H1 (cell line): ENCODE data around the gene SRRM3. TPM values are rescaled to one million over a fixed set of nuclear protein-coding genes. Genes with fewer than 3 reads are reported as not detected.

ENCODE experiments used
- CTCF ChIA-PET: fragments of 300-600 bp; sonication (Branson Sonifier 250); formaldehyde crosslinking; loops from one replicate; lab custom pipeline; 2021; ENCODE audit not compliant: partially characterized antibody; lab: Charles Lee
- POLR2A ChIA-PET: fragments of 300-600 bp; sonication (Branson Sonifier 250); formaldehyde crosslinking; loops from one replicate; lab custom pipeline; 2021; ENCODE audit warnings: inconsistent platforms; ENCODE audit not compliant: partially characterized antibody; lab: Charles Lee
- DNase-seq, 2 experiments: peaks; one replicate each; pipeline versions ENCODE4 v3.0.0 to v3.0.0-alpha.2; 2010 to 2022; ENCODE audit warnings: low spot score in 2 of 2, low read depth in 1 of 2, mixed read lengths in 1 of 2
- FAIRE-seq: peaks from 2 replicates; lab custom pipeline; 2011; peaks lifted over from hg19 to GRCh38; lab: Jason Lieb, UNC
- H2AFZ ChIP-seq: 2 replicates; pipeline ENCODE4 v1.8.1; 2012; ENCODE audit warnings: low read length, inconsistent platforms
- H2AK5ac ChIP-seq: 2 replicates; pipeline ENCODE4 v1.6.1; 2013; ENCODE audit warnings: low read depth, low read length
- H2BK120ac ChIP-seq: replicated peaks from 2 replicates; pipeline ENCODE3; 2013; ENCODE audit warnings: low read depth, low read length, inconsistent platforms
- H2BK12ac ChIP-seq: 2 replicates; pipeline ENCODE4 v1.6.1; 2013; ENCODE audit warnings: low read depth, low read length
- H2BK15ac ChIP-seq: 2 replicates; pipeline ENCODE4 v1.6.1; 2013; ENCODE audit warnings: low read length
- H2BK20ac ChIP-seq: 2 replicates; pipeline ENCODE4 v1.6.1; 2013; ENCODE audit warnings: low read length
- H2BK5ac ChIP-seq: 2 replicates; pipeline ENCODE4 v1.6.1; 2013; ENCODE audit warnings: low read depth, low read length
- H3K14ac ChIP-seq: 2 replicates; pipeline ENCODE4 v1.6.1; 2013; ENCODE audit warnings: inconsistent platforms; ENCODE audit not compliant: insufficient read length
- H3K18ac ChIP-seq: 2 replicates; pipeline ENCODE4 v1.6.1; 2013; ENCODE audit warnings: low read length; ENCODE audit errors: extremely low read depth
- H3K23ac ChIP-seq: 2 replicates; pipeline ENCODE4 v1.6.1; 2013; ENCODE audit warnings: inconsistent platforms; ENCODE audit not compliant: insufficient read length
- H3K23me2 ChIP-seq: 2 replicates; pipeline ENCODE4 v1.6.1; 2013; ENCODE audit warnings: low read depth, low read length
- H3K27ac ChIP-seq: 2 replicates; pipeline ENCODE4 v1.6.1; 2011; ENCODE audit warnings: low read depth, low read length, inconsistent platforms
- H3K27me3 ChIP-seq, 4 experiments: replicated peaks in 1 of 4; 1 replicate in 1 of 4; 2 replicates in 3 of 4; pipeline versions ENCODE4 v1.6.1 to v1.8.1; 2011 to 2013; ENCODE audit warnings: low read length in 3 of 4, mild to moderate bottlenecking in 3 of 4, inconsistent platforms in 2 of 4, mixed read lengths in 2 of 4, moderate library complexity in 1 of 4; ENCODE audit not compliant: control insufficient read depth in 3 of 4, insufficient read depth in 3 of 4; ENCODE audit errors: extremely low read depth in 1 of 4
- H3K36me3 ChIP-seq, 4 experiments: 2 replicates each; pipeline versions ENCODE4 v1.6.1 to v1.8.1; 2011 to 2013; ENCODE audit warnings: mild to moderate bottlenecking in 4 of 4, low read length in 3 of 4, moderate library complexity in 2 of 4, control low read depth in 1 of 4, inconsistent platforms in 1 of 4; ENCODE audit not compliant: insufficient read depth in 4 of 4, control insufficient read depth in 2 of 4
- H3K4ac ChIP-seq: replicated peaks from 2 replicates; pipeline ENCODE3; 2013; ENCODE audit warnings: low read length, low read depth, mixed read lengths, inconsistent platforms; ENCODE audit not compliant: insufficient read length
- H3K4me1 ChIP-seq, 4 experiments: replicated peaks in 1 of 4; 1 replicate in 1 of 4; 2 replicates in 3 of 4; pipeline versions ENCODE4 v1.6.1 to v1.8.1; 2011 to 2013; ENCODE audit warnings: low read length in 3 of 4, inconsistent platforms in 2 of 4, mixed read lengths in 1 of 4; ENCODE audit not compliant: insufficient read depth in 4 of 4, control insufficient read depth in 3 of 4
- H3K4me2 ChIP-seq, 2 experiments: 2 replicates each; pipeline versions ENCODE4 v1.6.1 to v1.8.1; 2011 to 2013; ENCODE audit warnings: low read depth in 2 of 2, low read length in 2 of 2, control low read depth in 1 of 2, inconsistent platforms in 1 of 2, mild to moderate bottlenecking in 1 of 2; ENCODE audit not compliant: insufficient read depth in 1 of 2
- H3K4me3 ChIP-seq, 4 experiments: fragments of 200-600, 300-600 bp in 1 of 4; sonication (generic), shearing (Covaris generic), sonication (Bioruptor Twin) in 1 of 4; 2 replicates each; pipeline versions ENCODE4 v1.5.1 to v1.8.1; 2011 to 2016; ENCODE audit warnings: low read length in 4 of 4, low read depth in 3 of 4, control low read depth in 2 of 4, inconsistent platforms in 2 of 4, mild to moderate bottlenecking in 2 of 4, mixed read lengths in 1 of 4, moderate library complexity in 1 of 4; ENCODE audit not compliant: insufficient read depth in 2 of 4; ENCODE audit errors: extremely low read depth in 1 of 4
- H3K56ac ChIP-seq: replicated peaks from 2 replicates; pipeline ENCODE3; 2013; ENCODE audit warnings: low read depth, mild to moderate bottlenecking, mixed read lengths, low read length, inconsistent platforms; ENCODE audit not compliant: insufficient read length
- H3K79me1 ChIP-seq: 2 replicates; pipeline ENCODE4 v1.6.1; 2013; ENCODE audit warnings: low read depth, low read length, control low read depth
- H3K79me2 ChIP-seq, 2 experiments: 2 replicates each; pipeline versions ENCODE4 v1.6.1 to v1.8.1; 2012 to 2013; ENCODE audit warnings: low read length in 2 of 2, mild to moderate bottlenecking in 2 of 2, inconsistent platforms in 1 of 2; ENCODE audit not compliant: insufficient read depth in 2 of 2, control insufficient read depth in 1 of 2
- H3K9ac ChIP-seq, 4 experiments: replicated peaks in 1 of 4; 1 replicate in 1 of 4; 2 replicates in 3 of 4; pipeline versions ENCODE4 v1.6.1 to v1.8.1; 2011 to 2013; ENCODE audit warnings: low read depth in 3 of 4, low read length in 3 of 4, control low read depth in 2 of 4, mild to moderate bottlenecking in 2 of 4, moderate library complexity in 2 of 4, inconsistent platforms in 1 of 4; ENCODE audit errors: extremely low read depth in 1 of 4
- H3K9me3 ChIP-seq, 2 experiments: 2 replicates each; pipeline versions ENCODE4 v1.6.1 to v1.8.1; 2012 to 2013; ENCODE audit warnings: mild to moderate bottlenecking in 2 of 2, moderate library complexity in 2 of 2, control low read depth in 1 of 2, inconsistent platforms in 1 of 2, low read depth in 1 of 2, low read length in 1 of 2, mixed read lengths in 1 of 2; ENCODE audit not compliant: insufficient read depth in 2 of 2
- H4K20me1 ChIP-seq, 2 experiments: replicated peaks in 1 of 2; 2 replicates each; pipeline versions ENCODE3 to v1.8.1; 2011 to 2013; ENCODE audit warnings: inconsistent platforms in 2 of 2, low read length in 2 of 2, mild to moderate bottlenecking in 1 of 2; ENCODE audit not compliant: insufficient read depth in 2 of 2, control insufficient read depth in 1 of 2
- H4K5ac ChIP-seq: 2 replicates; pipeline ENCODE4 v1.6.1; 2013; ENCODE audit warnings: low read length, low read depth, mixed read lengths, inconsistent platforms; ENCODE audit not compliant: insufficient read length
- H4K8ac ChIP-seq: 2 replicates; pipeline ENCODE4 v1.8.0; 2013; ENCODE audit warnings: mild to moderate bottlenecking, moderate library complexity, low read length, inconsistent platforms; ENCODE audit not compliant: insufficient read depth; ENCODE audit errors: extremely low read depth
- H4K91ac ChIP-seq: replicated peaks from 2 replicates; pipeline ENCODE3; 2013; ENCODE audit warnings: low read length, mixed read lengths, inconsistent platforms; ENCODE audit not compliant: insufficient read length
- HDAC2 ChIP-seq, 2 experiments: fragments of 300-600 bp in 1 of 2; sonication (generic) in 1 of 2; IDR thresholded peaks; 2 replicates each; pipeline ENCODE4 v1.6.1; 2011 to 2012; ENCODE audit warnings: low read depth in 2 of 2, low read length in 2 of 2, mild to moderate bottlenecking in 2 of 2, moderate library complexity in 2 of 2, borderline replicate concordance in 1 of 2, inconsistent platforms in 1 of 2
- JUN ChIP-seq: IDR thresholded peaks from 2 replicates; pipeline ENCODE4 v1.6.1; 2011; ENCODE audit warnings: low read depth, mild to moderate bottlenecking, improper control_type of control experiment, low read length
- KDM4A ChIP-seq: IDR thresholded peaks from one replicate; pipeline ENCODE4 v1.7.1; 2012; ENCODE audit warnings: low read depth, mild to moderate bottlenecking, moderate library complexity, low read length, inconsistent platforms; ENCODE audit not compliant: severe bottlenecking
- MAFK ChIP-seq: IDR thresholded peaks from 2 replicates; pipeline ENCODE4 v1.6.1; 2012; ENCODE audit warnings: low read depth, mild to moderate bottlenecking, improper control_type of control experiment, low read length
- NANOG ChIP-seq: IDR thresholded peaks from 2 replicates; pipeline ENCODE4 v1.6.1; 2011; ENCODE audit warnings: low read length, low read depth, mild to moderate bottlenecking, inconsistent platforms; ENCODE audit not compliant: insufficient read depth, poor library complexity, severe bottlenecking
- NRF1 ChIP-seq: IDR thresholded peaks from 2 replicates; pipeline ENCODE4 v1.6.1; 2011; ENCODE audit warnings: mild to moderate bottlenecking, low read depth, low read length, improper control_type of control experiment
- PHF8 ChIP-seq: fragments of 200-600 bp; sonication (generic); conservative IDR thresholded peaks from 2 replicates; pipeline ENCODE4 v1.7.1; 2012; ENCODE audit warnings: low read depth, mild to moderate bottlenecking, inconsistent platforms, low read length, moderate library complexity
- RBBP5 ChIP-seq: IDR thresholded peaks from 2 replicates; pipeline ENCODE4 v1.7.1; 2012; ENCODE audit warnings: low read depth, mild to moderate bottlenecking, inconsistent platforms, low read length, moderate library complexity, borderline replicate concordance
- SIRT6 ChIP-seq: IDR thresholded peaks from one replicate; pipeline ENCODE4 v1.7.1; 2012; ENCODE audit warnings: low read length, inconsistent platforms
- SP2 ChIP-seq: IDR thresholded peaks from 2 replicates; pipeline ENCODE4 v1.6.1; 2012; ENCODE audit warnings: mild to moderate bottlenecking, low read length, inconsistent platforms
- TAF1 ChIP-seq: IDR thresholded peaks from 2 replicates; pipeline ENCODE4 v1.6.1; 2011; ENCODE audit warnings: mild to moderate bottlenecking, low read depth, low read length
- TCF12 ChIP-seq: IDR thresholded peaks from 2 replicates; pipeline ENCODE4 v1.6.1; 2011; ENCODE audit warnings: low read depth, mild to moderate bottlenecking, low read length
- USF2 ChIP-seq: IDR thresholded peaks from 2 replicates; pipeline ENCODE4 v1.6.1; 2011; ENCODE audit warnings: low read length, improper control_type of control experiment
- WGBS, 2 experiments: shearing (Covaris generic) in 1 of 2; methylation state at CpG; one replicate each; pipeline versions ENCODE4 v1.1.6 to v1.1.7; 2013 to 2015; ENCODE audit warnings: low lambda C conversion rate in 2 of 2, mixed read lengths in 2 of 2, inconsistent platforms in 1 of 2, low coverage in 1 of 2, missing lambda C conversion rate in 1 of 2; ENCODE audit not compliant: insufficient replicate concordance in 2 of 2, insufficient coverage in 1 of 2, insufficient read length in 1 of 2; ENCODE audit errors: extremely low coverage in 1 of 2, missing lambda C conversion rate in 1 of 2; 5-methylcytosine and 5-hydroxymethylcytosine counted together
- polyA plus RNA-seq, 7 experiments: library from polyadenylated mRNA; depleted of rRNA in 3 of 7; stranded (reverse) in 5 of 7; unstranded in 2 of 7; fragments of >200 nt in 5 of 7; fragments of 200-250 nt in 2 of 7; gene quantifications; 1 replicate in 5 of 7; 2 replicates in 1 of 7; 4 replicates in 1 of 7; pipeline versions ENCODE4 v1.2.1 to v1.2.3, GENCODE V29; 2011 to 2013; ENCODE audit warnings: missing spikeins in 2 of 7, mixed read lengths in 2 of 7
- total RNA-seq: library from RNA; stranded (reverse); fragmentation: NEBNext Ultra II Directional; extraction: Animal tissue kit (Norgen Biotek cat#: 25700); gene quantifications from 2 replicates; pipeline ENCODE4 v1.2.1, GENCODE V29; 2021

The SRRM3 gene
- total and polyA plus RNA-seq, 2 of the 8 experiments (the other 6 are each of a cell fraction or from before 2014, with no cell fraction given), result 10.4 to 17.4 TPM

- H3K4me3 ChIP-seq, result no peak overlapping the region
- no peak for DNase-seq
- H4K5ac ChIP-seq, result no peak overlapping the region
- H4K20me1 ChIP-seq, result no peaks in the 10 kb centered on the region
- no peak overlapping the region for H3K14ac ChIP-seq
- no peak overlapping the region for H3K9ac ChIP-seq
- H3K4ac ChIP-seq, result no peak overlapping the region
- H3K4me1 ChIP-seq, result peaks cover 12 to 29% (median 14%) of the 10 kb centered on the region in 4 experiments
- H2AFZ ChIP-seq, result no peak overlapping the region
- ChIA-PET CTCF (interaction anchor here (1.1 to 5.7 kb wide), 7 partner anchors 9 to 40 kb away, joined by 3 to 41 read pairs (median 4); partner anchors contain the start of gene SRRM3), POLR2A (interaction anchor here (1.1 to 6.4 kb wide), 5 partner anchors 10 to 33 kb away, joined by 3 to 41 read pairs (median 5); no protein-coding TSS in a partner anchor)
- no peak overlapping the region for H3K27ac ChIP-seq
- no peak overlapping the region for H4K91ac ChIP-seq
- no peak overlapping the region for H2BK15ac ChIP-seq
- peak overlapping the region; percentile 68; the same call in 1 of the 2 replicates for H2BK12ac ChIP-seq
- no peak overlapping the region; the same call in 1 of the 2 replicates for H3K18ac ChIP-seq
- no peaks in the 10 kb centered on the region for H3K27me3 ChIP-seq
- H3K56ac ChIP-seq, result no peak overlapping the region
- no peak overlapping the region for H2AK5ac ChIP-seq
- no peak overlapping the region for H2BK5ac ChIP-seq
- H3K23ac ChIP-seq, result no peak overlapping the region
- 0 out of 2 replicates have a peak overlapping the region, but pooled peaks have one; percentile 48 for H2BK20ac ChIP-seq
- H4K8ac ChIP-seq, result no peak overlapping the region
- H2BK120ac ChIP-seq, result no peak overlapping the region
- no peaks in the 10 kb centered on the region for H3K79me2 ChIP-seq
- no peaks in the 10 kb centered on the region for H3K23me2 ChIP-seq
- peak overlapping the region; percentile 27 to 31; a peak in 1 of 4 replicates for H3K4me2 ChIP-seq
- no peaks in the 10 kb centered on the region for H3K36me3 ChIP-seq
- H3K9me3 ChIP-seq, result no peaks in the 10 kb centered on the region
- H3K79me1 ChIP-seq, result no peaks in the 10 kb centered on the region
- WGBS, 2 experiments, result 72% methylated on average over 11 of the region's 11 CpGs; no CpG with 5 or more reads in 1 of the 2 experiments
- FAIRE-seq, result no peak
- TF ChIP-seq PHF8 (no peak), RBBP5 (no peak), SP2 (no peak), KDM4A (no peak), NANOG (no peak), MAFK (no peak), NRF1 (no peak), HDAC2 (IDR thresholded peaks at IDR 0.05; ENCODE audit: borderline replicate concordance in 1 of 2, low read depth in 2 of 2, low read length in 2 of 2) (no peak), SIRT6 (no peak), TCF12 (no peak), TAF1 (no peak), JUN (no peak), USF2 (no peak)
Observed at GRCh38 chr7:76224695-76225094, 23.0 kb downstream of the SRRM3 start.
